GM12878 (cell line): Measurements from ENCODE around the gene CCT6B. TPM values are rescaled to one million over a fixed set of nuclear protein-coding genes. Genes with fewer than 3 reads are reported as not detected.

Experiments used
- ATAC-seq: fragments of 200-7000 bp; cut with Tn5 transposase; 3 replicates; pipeline ENCODE4 v1.9.1; 2020; ENCODE audit warnings: mild to moderate bottlenecking, moderate library complexity
- BruUV-seq: library from RNA; stranded (reverse); fragments of 400-500 nt; replicated peaks from 2 replicates; lab custom pipeline; 2021; lab: Mats Ljungman, UMichigan
- CTCF ChIA-PET: fragments of 300-600 bp; sonication (Branson Sonifier 250); formaldehyde crosslinking; extraction: SDS; loops from one replicate; lab custom pipeline; 2021; ENCODE audit warnings: inconsistent platforms; lab: Yijun Ruan, JAX
- POLR2A ChIA-PET: fragments of 350-600 bp; formaldehyde crosslinking; extraction: SDS; loops from one replicate; lab custom pipeline; 2021; ENCODE audit warnings: inconsistent platforms; lab: Charles Lee
- RAD21 ChIA-PET: fragments of 300-600 bp; sonication (Branson Sonifier 250); formaldehyde crosslinking; loops from one replicate; lab custom pipeline; 2023; ENCODE audit warnings: antibody characterized with exemption; ENCODE audit not compliant: unreplicated experiment; lab: Charles Lee
- SMC1A ChIA-PET: fragments of 300-600 bp; sonication (Branson Sonifier 250); formaldehyde crosslinking; loops from one replicate; lab custom pipeline; 2023; ENCODE audit not compliant: unreplicated experiment, uncharacterized antibody; lab: Charles Lee
- DNase-seq: peaks from one replicate; pipeline ENCODE4 v3.0.0-alpha.2; 2011; ENCODE audit warnings: low read depth, low spot score
- FAIRE-seq: peaks from 3 replicates; lab custom pipeline; 2011; peaks lifted over from hg19 to GRCh38; lab: Jason Lieb, UNC
- H2AFZ ChIP-seq: 2 replicates; pipeline ENCODE4 v1.6.0; 2011; ENCODE audit warnings: low read depth, low read length, control low read depth; ENCODE audit not compliant: control insufficient read depth
- H3K27ac ChIP-seq: 2 replicates; pipeline ENCODE4 v1.5.1; 2011; ENCODE audit warnings: control low read depth; ENCODE audit not compliant: control insufficient read depth, insufficient read depth
- H3K27me3 ChIP-seq, 2 experiments: replicated peaks in 1 of 2; 2 replicates each; pipeline versions ENCODE4 v1.6.0 to v1.6.1; 2011; ENCODE audit warnings: low read length in 1 of 2; ENCODE audit not compliant: control insufficient read depth in 2 of 2, insufficient read depth in 2 of 2
- H3K36me3 ChIP-seq, 2 experiments: 2 replicates each; pipeline ENCODE4 v1.5.1; 2011; ENCODE audit warnings: low read length in 1 of 2; ENCODE audit not compliant: control insufficient read depth in 2 of 2, insufficient read depth in 2 of 2
- H3K4me1 ChIP-seq: 2 replicates; pipeline ENCODE4 v1.6.1; 2011; ENCODE audit warnings: mild to moderate bottlenecking, low read length, moderate library complexity, mixed read lengths; ENCODE audit not compliant: control insufficient read depth, insufficient read depth
- H3K4me2 ChIP-seq: 2 replicates; pipeline ENCODE4 v1.6.0; 2011; ENCODE audit warnings: control low read depth; ENCODE audit not compliant: control insufficient read depth, insufficient read depth
- H3K4me3 ChIP-seq: fragments of 200-600 bp; sonication (generic); 2 replicates; pipeline ENCODE4 v1.5.1; 2016
- H3K79me2 ChIP-seq: 2 replicates; pipeline ENCODE4 v1.6.0; 2011; ENCODE audit warnings: low read length; ENCODE audit not compliant: control insufficient read depth, insufficient read depth
- H3K9ac ChIP-seq: 2 replicates; pipeline ENCODE4 v1.8.0; 2011; ENCODE audit warnings: low read length, control low read depth, mixed read lengths; ENCODE audit not compliant: control insufficient read depth, insufficient read depth
- H3K9me3 ChIP-seq: replicated peaks from 3 replicates; pipeline ENCODE4 v1.5.1; 2011; ENCODE audit warnings: mild to moderate bottlenecking, low read length; ENCODE audit not compliant: control insufficient read depth, insufficient read depth
- H4K20me1 ChIP-seq: 2 replicates; pipeline ENCODE4 v1.6.0; 2011; ENCODE audit not compliant: control insufficient read depth, insufficient read depth
- BCLAF1 ChIP-seq: fragments of 450-650 bp; IDR thresholded peaks from 2 replicates; pipeline ENCODE4 v1.6.1; 2017; ENCODE audit warnings: antibody characterized with exemption, mild to moderate bottlenecking, moderate library complexity
- CTCF ChIP-seq, 3 experiments: IDR thresholded peaks in 2 of 3; conservative IDR thresholded peaks in 1 of 3; 2 replicates each; pipeline ENCODE4 v1.5.1; 2011; ENCODE audit warnings: low read depth in 3 of 3, low read length in 3 of 3, mild to moderate bottlenecking in 3 of 3, control low read depth in 2 of 3, moderate library complexity in 2 of 3, inconsistent platforms in 1 of 3, mixed read lengths in 1 of 3; ENCODE audit not compliant: control insufficient read depth in 2 of 3, insufficient read depth in 1 of 3; ENCODE audit errors: extremely low read depth in 1 of 3
- KDM1A ChIP-seq: fragments of 200-600 bp; sonication (generic); IDR thresholded peaks from 2 replicates; pipeline ENCODE4 v1.6.1; 2016; ENCODE audit warnings: borderline replicate concordance
- MLLT1 ChIP-seq: fragments of 450-650 bp; IDR thresholded peaks from 2 replicates; pipeline ENCODE4 v1.6.1; 2016; ENCODE audit warnings: mild to moderate bottlenecking
- REST ChIP-seq: IDR thresholded peaks from 2 replicates; pipeline ENCODE4 v1.6.1; 2012; ENCODE audit warnings: mild to moderate bottlenecking, low read depth, low read length
- SIN3A ChIP-seq: IDR thresholded peaks from 2 replicates; pipeline ENCODE4 v1.6.1; 2012; ENCODE audit warnings: low read depth, low read length, improper control_type of control experiment
- ZBTB33 ChIP-seq: fragments of 450-650 bp; IDR thresholded peaks from 2 replicates; pipeline ENCODE4 v1.6.1; 2017; ENCODE audit warnings: mild to moderate bottlenecking
- WGBS: methylation state at CpG from one replicate; pipeline ENCODE4 v1.1.6; 2016; ENCODE audit warnings: low lambda C conversion rate; ENCODE audit not compliant: insufficient replicate concordance, insufficient coverage; ENCODE audit errors: missing lambda C conversion rate; 5-methylcytosine and 5-hydroxymethylcytosine counted together
- in situ Hi-C: fragments of 300-500 bp; cut with MboI; formaldehyde crosslinking; loops from 9 replicates; pipeline ENCODE4 v1.14.3; 2018; ENCODE audit warnings: mixed read lengths
- intact Hi-C: fragments of 100-400 bp; cut with micrococcal nuclease; formaldehyde crosslinking; loops from one replicate; pipeline ENCODE4 v1.14.2; 2022; ENCODE audit not compliant: unreplicated experiment
- polyA plus RNA-seq, 11 experiments: library from polyadenylated mRNA; depleted of rRNA in 4 of 11; unstranded in 6 of 11; stranded (reverse) in 5 of 11; fragments of >200 nt; fragmentation: Nextera tagmentation in 4 of 11; fragmentation: Illumina TruSeq in 1 of 11; extraction: Ambion mirVana in 4 of 11; extraction: Trizol in 1 of 11; gene quantifications; 1 replicate in 1 of 11; 2 replicates in 10 of 11; pipeline versions ENCODE4 v1.2.1 to v1.2.3, GENCODE V29; 2011 to 2016; ENCODE audit warnings: inconsistent platforms in 2 of 11, missing spikeins in 2 of 11, low read depth in 1 of 11
- total RNA-seq, 4 experiments: library from RNA; depleted of rRNA in 3 of 4; stranded (reverse); fragments of >200 nt in 3 of 4; fragmentation: Illumina TruSeq in 1 of 4; extraction: Trizol in 1 of 4; gene quantifications; 2 replicates each; pipeline versions ENCODE4 v1.2.1 to v1.2.3, GENCODE V29; 2013 to 2021

CCT6B gene
- total and polyA plus RNA-seq, 10 of the 15 experiments (the other 5 are each of a cell fraction or from before 2014, with no cell fraction given), result 1.6 to 6.1 (median 2.6) TPM

GRCh38 chr17:34999456-34999855 is 38.2 kb upstream of the CCT6B start:
- WGBS, result 97% methylated on average over 2 of the region's 2 CpGs
- Histone ChIP-seq H3K27me3 (no peaks in the 10 kb centered on the region), H2AFZ (no peak overlapping the region), H3K27ac (no peak overlapping the region), H3K9ac (no peak overlapping the region), H3K36me3 (peaks cover 21 to 25% of the 10 kb centered on the region in 2 experiments; a peak in 3 of 4 replicates), H4K20me1 (no peaks in the 10 kb centered on the region), H3K4me2 (no peak overlapping the region), H3K4me3 (no peak overlapping the region), H3K79me2 (no peaks in the 10 kb centered on the region), H3K4me1 (no peaks in the 10 kb centered on the region; the same call in 1 of the 2 replicates), H3K9me3 (no peaks in the 10 kb centered on the region)
- RAD21 ChIA-PET, result interaction anchor here (1.3 to 5.5 kb wide), 5 partner anchors 20 to 121 kb away, joined by 3 to 32 read pairs (median 4); partner anchors contain the start of genes RAD51D and RFFL
- SMC1A ChIA-PET, result interaction anchor here (0.6 to 7.2 kb wide), 8 partner anchors 8 to 118 kb away, joined by 3 to 101 read pairs (median 8); partner anchors contain the start of genes RAD51D and RFFL
- POLR2A ChIA-PET, result interaction anchor here (1.1 to 1.3 kb wide), 2 partner anchors 119 to 141 kb away, joined by 3 to 5 read pairs; no protein-coding TSS in a partner anchor
- in situ Hi-C loops (loop anchor here (5.0 kb wide), 2 partner anchors 93 to 118 kb away; partner anchors contain the start of gene RAD51D), intact Hi-C loops (no loop called here)
- DNase-seq, result no peak
- BruUV-seq, result no TSS peak
- CTCF ChIA-PET, result interaction anchor here (0.8 to 9.8 kb wide), 17 partner anchors 9 to 123 kb away, joined by 3 to 149 read pairs (median 4); partner anchors contain the start of genes CCT6B, FNDC8, RAD51D and RFFL
- FAIRE-seq, result no peak
- no peak for ATAC-seq
- TF ChIP-seq CTCF (IDR thresholded peaks at IDR 0.05 in 2 of 3, conservative IDR thresholded peaks at IDR 0.05 in 1 of 3; ENCODE audit: control insufficient read depth in 2 of 3, extremely low read depth in 1 of 3, insufficient read depth in 1 of 3, low read depth in 3 of 3, low read length in 3 of 3) (no peak), BCLAF1 (no peak), MLLT1 (no peak), KDM1A (no peak), REST (no peak), ZBTB33 (no peak), SIN3A (no peak)
